ENCODE measurements around the gene VPS16.

- no peak for TF ChIP-seq EZH2 (IDR thresholded peaks at IDR 0.05; ENCODE audit: low read length)
- TF ChIP-seq CTCF (optimal IDR thresholded peaks at IDR 0.05 in 1 of 3, IDR thresholded peaks at IDR 0.05 in 1 of 3, conservative IDR thresholded peaks at IDR 0.05 in 1 of 3; ENCODE audit: extremely low read depth in 1 of 3, insufficient read depth in 2 of 3, low read length in 3 of 3): no peak
These were observed 5.1 kb downstream of the VPS16 start for GRCh38 chr20:2845607-2846006.

All from keratinocyte (primary cell).